Coronary artery (tissue), 2 donors: ENCODE results near the gene EYA2.

ENCODE experiments used
- DNase-seq: peaks from one replicate; pipeline ENCODE4 v3.0.0-alpha.2; 2017; ENCODE audit warnings: low spot score
- H3K27ac ChIP-seq, 2 donors: fragments of 200-600 bp; sonication (generic); one replicate each; pipeline ENCODE4 v1.5.1; 2016 to 2019
- H3K4me3 ChIP-seq: fragments of 200-600 bp; sonication (generic); 2 replicates; pipeline ENCODE4 v1.5.1; 2016; ENCODE audit warnings: mild to moderate bottlenecking, moderate library complexity
- TF ChIP-seq, protein P1 (sequence below): fragments of 200-600 bp; sonication (generic); IDR thresholded peaks from one replicate; pipeline ENCODE4 v1.5.1; 2019; ENCODE audit warnings: antibody characterized with exemption

The EYA2 gene

DNA sequence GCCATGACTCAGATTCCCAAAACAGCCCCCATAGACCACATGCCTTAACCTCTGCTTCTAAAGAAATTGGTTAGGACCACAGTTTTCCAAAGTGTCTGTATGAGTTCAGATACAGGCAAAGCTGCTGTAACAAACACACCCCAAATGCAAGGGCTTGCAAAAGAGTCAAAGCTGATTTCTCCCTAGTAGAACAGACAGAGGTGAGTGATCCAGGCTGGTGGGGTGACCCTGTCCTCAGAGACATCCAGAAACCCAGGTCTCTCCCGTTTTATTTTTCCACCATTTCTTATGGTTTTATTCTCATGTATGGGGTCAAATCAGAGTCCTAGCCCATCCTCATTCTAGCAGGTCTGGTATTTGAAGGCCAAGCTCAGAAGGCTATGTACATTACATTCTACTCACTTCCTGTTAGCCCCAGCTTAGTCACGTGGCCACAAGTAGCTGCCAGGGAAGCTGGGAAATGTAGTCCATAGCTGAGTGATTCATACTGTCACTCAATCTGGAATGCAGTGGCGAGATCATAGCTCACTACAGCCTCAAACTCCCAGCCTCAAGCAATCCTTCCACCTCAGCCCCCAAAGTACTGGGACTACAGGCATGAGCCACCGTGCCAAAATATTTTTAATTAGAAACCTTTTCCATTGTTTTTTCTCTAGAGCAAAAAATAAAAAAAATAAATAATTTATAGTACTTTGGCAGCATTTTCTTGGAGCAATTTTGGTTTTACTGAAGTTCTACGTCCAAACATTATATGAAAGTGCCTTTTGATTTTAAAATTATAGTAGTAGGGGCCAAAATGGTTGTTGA is 286.6 kb downstream of the EYA2 start:
- TF ChIP-seq, protein P1, sequence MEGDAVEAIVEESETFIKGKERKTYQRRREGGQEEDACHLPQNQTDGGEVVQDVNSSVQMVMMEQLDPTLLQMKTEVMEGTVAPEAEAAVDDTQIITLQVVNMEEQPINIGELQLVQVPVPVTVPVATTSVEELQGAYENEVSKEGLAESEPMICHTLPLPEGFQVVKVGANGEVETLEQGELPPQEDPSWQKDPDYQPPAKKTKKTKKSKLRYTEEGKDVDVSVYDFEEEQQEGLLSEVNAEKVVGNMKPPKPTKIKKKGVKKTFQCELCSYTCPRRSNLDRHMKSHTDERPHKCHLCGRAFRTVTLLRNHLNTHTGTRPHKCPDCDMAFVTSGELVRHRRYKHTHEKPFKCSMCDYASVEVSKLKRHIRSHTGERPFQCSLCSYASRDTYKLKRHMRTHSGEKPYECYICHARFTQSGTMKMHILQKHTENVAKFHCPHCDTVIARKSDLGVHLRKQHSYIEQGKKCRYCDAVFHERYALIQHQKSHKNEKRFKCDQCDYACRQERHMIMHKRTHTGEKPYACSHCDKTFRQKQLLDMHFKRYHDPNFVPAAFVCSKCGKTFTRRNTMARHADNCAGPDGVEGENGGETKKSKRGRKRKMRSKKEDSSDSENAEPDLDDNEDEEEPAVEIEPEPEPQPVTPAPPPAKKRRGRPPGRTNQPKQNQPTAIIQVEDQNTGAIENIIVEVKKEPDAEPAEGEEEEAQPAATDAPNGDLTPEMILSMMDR: no peak
- Histone ChIP-seq H3K27ac (no peak overlapping the region), H3K4me3 (no peak overlapping the region)
- no peak for DNase-seq

DNA sequence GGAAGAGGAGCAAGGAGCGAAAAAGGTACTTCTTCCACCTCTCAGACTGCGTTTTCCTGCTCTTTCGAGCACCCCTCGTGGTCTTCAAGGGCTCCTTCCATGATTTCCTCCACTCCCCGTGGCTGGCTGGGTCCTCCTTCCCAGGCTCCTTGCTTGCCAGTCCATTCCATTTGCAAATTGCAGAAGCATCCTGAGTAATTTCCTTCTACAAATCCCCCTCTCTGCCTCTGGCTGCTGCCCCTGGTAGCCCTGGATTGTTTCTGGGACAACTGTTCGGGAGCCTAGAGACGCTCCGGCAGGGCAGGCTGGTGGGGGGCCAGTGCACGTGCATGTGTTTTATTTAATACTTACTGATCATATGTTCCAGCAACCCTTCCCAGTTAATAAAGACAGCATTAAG is 288.7 kb downstream of the EYA2 start:
- no peak for DNase-seq
- TF ChIP-seq, protein P1: no peak
- H3K4me3 ChIP-seq: no peak overlapping the region
- no peak overlapping the region for H3K27ac ChIP-seq

DNA sequence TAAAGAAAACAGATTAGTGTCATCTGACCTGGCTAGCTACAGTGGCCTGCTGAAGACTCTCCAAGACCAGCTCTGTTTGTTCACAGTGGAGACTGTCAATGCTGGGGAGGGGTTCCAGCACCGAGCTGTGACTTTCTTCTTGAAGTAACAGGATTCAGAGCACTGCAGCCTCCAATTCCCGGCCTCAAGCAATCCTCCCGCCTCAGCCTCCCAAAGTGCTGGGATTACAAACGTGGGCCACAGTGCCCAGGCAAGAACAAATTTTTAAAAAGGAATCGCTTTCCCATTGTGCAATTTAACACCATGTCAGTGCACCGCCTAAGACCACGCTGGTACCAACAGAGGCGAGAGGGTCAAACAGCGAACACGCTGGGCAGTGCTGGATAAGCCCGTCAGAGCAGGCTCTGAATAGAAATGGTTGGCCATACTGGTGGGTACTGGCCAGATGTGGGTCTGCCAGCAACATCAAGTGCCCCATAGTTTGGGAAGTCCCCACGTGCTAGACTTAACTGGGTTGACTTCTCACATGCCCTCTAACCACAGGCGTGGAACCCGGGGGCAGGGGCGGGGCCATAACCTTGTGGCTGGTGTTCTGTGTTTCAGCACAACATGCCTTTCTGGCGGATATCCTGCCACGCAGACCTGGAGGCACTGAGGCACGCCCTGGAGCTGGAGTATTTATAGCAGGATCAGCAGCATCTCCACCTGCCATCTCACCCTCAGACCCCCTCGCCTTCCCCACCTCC is 293.0 kb downstream of the EYA2 start:
- no peak overlapping the region for H3K27ac ChIP-seq
- TF ChIP-seq, protein P1: no peak
- no peak for DNase-seq
- no peak overlapping the region for H3K4me3 ChIP-seq

DNA sequence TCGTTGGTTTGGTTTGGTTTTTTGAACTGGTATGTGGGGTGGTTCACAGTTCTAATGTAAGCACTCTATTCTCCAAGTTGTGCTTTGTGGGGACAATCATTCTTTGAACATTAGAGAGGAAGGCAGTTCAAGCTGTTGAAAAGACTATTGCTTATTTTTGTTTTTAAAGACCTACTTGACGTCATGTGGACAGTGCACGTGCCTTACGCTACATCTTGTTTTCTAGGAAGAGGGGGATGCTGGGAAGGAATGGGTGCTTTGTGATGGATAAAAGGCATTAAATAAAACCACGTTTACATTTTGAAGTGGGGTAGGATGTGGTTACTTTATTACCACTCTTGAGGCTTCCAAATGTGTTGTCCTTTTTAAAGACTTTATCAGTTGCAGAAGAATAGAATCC is 293.9 kb downstream of the EYA2 start:
- Histone ChIP-seq H3K27ac (no peak overlapping the region), H3K4me3 (peak overlapping the region; percentile 21)
- no peak for DNase-seq
- TF ChIP-seq, protein P1: no peak

DNA sequence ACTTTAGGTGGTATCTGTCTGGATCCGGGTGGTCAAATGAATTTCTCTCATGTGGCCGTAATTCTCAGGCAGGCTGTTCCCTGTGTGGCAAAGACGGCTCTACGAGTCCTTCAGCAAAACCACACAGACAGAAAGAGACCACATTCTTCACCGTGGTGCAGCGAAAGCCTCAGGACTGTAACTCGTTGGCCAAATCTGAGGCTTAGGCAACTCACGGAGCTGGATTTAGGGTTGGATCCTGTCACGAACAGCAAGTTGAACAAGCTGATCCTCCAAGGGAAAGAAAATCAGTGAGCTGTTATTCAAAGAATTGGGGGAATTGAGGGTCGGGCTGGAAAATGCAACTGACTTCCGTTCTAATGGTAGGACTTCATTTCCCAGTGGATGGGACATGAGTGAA is 294.4 kb downstream of the EYA2 start:
- no peak for DNase-seq
- TF ChIP-seq, protein P1: no peak
- Histone ChIP-seq H3K27ac (no peak overlapping the region), H3K4me3 (peak overlapping the region; percentile 21)

DNA sequence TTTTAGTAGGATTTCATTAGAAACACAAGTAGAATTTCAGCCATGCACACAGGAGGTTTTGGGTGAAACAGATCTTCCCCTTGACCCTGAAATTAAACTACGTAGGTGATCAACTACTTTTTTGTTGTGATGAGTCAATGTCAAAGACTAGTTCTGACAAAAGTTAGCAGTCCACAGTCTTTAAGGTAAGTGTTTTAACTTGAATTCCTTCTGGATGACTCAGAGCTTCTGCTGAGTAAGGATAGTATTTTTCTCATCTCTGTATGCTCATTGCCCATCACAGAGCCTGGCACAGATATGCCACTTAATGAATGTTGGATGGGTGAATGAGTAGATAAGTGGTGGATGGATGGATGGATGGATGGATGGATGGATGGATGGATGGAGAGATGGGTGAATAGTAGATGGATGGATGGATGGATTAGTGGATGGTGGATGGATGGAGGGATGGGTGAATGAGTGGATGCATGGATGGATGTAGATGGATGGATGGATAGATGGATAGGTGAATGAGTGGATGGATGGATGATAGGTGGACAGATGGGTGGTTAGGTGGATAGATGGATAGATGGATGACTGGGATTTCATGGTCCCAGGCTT is 296.5 kb downstream of the EYA2 start:
- TF ChIP-seq, protein P1: no peak
- no peak for DNase-seq
- Histone ChIP-seq H3K27ac (no peak overlapping the region), H3K4me3 (no peak overlapping the region)
